GM12801 (cell line): ENCODE measurements around the gene SCRT2.

Experiments
- CTCF ChIP-seq: IDR thresholded peaks from one replicate; pipeline ENCODE4 v1.5.1; 2011; ENCODE audit warnings: control low read depth; ENCODE audit not compliant: insufficient read length; ENCODE audit errors: extremely low read depth

Gene SCRT2

DNA sequence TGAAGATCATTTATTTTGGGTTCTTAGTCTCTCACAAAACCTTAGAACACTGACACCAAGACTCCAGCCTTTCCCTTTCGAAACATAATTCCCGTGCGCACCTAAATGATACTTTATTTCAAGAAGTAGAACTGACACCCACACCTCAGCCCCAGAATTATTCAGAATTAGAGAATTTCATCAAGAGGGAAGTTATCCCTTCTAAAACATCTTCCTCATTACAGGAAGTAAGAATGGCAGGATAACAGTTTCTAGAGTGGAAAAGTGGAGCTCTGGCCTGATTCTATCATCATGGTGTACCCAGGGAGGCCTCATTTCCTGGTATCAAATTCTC lies 21.2 kb downstream of the SCRT2 start:
- TF ChIP-seq CTCF = no peak

DNA sequence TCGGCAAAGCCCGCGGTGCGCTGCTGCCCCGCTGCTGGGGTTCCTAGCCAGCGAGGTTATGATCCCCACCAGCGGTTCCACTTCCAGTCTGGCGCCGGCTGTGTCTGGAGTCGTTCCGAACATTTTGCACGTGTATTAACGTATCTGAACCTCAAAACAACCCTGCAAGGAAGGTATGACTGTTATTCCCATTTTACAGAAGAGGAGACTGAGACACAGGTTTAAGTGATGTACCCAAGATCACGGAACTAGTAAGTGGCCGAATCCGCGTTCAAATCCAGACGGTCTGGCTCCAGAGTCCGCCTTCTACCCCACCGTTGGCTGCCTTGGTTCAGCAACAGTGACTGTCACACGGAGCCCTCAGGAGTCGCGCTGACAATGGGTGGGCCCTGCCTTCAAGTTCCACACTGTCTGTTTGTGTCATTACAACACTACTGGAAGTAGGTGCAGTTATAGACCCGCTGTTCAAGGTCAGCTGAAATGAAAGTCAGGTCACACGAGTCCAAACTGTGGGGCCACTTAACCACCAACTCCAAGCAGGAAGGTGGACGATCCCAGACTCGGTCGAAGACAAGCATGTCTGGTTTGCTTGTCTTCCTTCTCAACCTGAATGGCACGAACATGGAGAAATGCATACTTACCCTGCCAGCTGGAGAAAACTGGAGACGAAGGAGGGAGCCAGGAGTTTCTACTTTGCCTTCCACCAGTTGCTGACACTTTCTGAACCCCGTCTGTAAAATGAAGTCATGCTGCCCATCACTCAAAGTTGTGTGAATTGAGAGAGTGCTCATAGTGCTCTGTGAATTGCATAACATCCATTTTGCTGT lies 21.8 kb downstream of the SCRT2 start:
- TF ChIP-seq CTCF = no peak

- no peak for TF ChIP-seq CTCF
Observed at GRCh38 chr20:653110-653589, 22.5 kb downstream of the SCRT2 start, which contains the start of gene SRXN1. TSS of gene SRXN1 (minus strand) at chr20:653200. CDS start at chr20:653185, 15 bp downstream.

GRCh38 chr20:652615-653109 lies 22.9 kb downstream of the SCRT2 start:
- no peak for TF ChIP-seq CTCF

GRCh38 chr20:651713-652614 lies 23.6 kb downstream of the SCRT2 start:
- TF ChIP-seq CTCF = no peak

DNA sequence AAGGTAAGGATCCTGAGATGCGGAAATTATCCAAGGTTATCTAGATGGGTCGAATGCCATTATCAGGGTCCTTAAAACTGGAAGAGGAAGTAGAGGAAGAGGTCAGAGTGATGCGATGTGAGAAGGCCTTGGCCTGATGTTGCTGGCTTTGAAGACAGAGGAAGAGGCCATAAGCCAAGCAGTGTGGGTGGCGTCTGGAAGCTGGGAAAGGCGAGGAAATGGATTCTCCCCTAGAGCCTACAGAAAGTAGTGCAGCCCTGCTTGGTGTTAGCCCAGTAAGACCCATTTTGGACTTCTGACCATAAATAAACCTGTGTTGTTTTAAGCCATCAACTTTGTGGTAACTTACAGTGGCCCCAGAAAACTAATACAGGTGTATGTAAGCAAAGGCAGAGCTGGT lies 24.6 kb downstream of the SCRT2 start:
- no peak for TF ChIP-seq CTCF

DNA sequence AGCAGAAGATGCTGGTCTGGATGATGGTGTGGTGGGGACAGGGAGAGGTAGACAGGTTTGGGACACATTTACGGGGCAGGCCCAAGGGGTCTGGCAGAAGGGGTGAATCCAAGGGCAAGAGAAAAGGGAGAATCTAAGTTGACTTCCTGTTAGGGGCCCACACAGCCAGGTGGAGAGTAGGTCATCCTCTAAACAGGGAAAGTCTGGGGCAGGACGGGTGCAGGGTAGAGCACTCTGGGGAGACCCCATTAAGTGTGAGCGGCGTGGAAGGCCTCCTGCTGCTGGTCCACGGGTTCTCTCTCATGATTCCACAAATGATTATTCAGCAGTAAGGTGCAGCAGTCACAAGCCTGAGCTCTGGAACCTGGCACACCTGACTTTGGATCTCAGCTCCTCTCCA lies 25.3 kb downstream of the SCRT2 start:
- TF ChIP-seq CTCF = no peak
